ENCODE data around the gene NFATC2. TPM values are rescaled to one million over a fixed set of nuclear protein-coding genes. Genes with fewer than 3 reads are reported as not detected.
A peak's percentile ranks its signal among the peaks of the same experiment; 100 is the strongest.

The NFATC2 gene
- total RNA-seq, 2 experiments from 2014 or later: 35.8 to 36.5 TPM

DNA sequence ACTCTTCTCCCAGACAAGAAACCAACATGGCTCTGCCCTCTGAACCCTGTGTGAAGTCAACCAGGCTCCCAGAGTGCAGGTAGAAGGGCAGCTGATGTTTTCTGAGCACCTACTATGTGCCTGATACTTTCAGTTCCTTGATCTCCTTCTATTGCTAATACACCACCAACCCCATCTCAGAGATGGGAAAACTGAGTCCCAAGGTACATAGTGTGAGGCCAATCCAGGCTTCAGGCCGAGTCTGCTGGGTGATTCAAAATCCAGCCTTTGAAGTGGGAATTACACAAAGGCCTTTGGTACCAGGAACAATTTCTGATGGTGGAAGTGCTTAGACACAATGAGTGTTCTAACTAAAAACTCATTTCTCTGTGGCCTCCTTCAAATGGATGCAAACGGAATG is 96.3 kb downstream of the NFATC2 start:
- no peak overlapping the region for H3K4me3 Mint-ChIP-seq
- H3K27ac Mint-ChIP-seq: no peak overlapping the region
- ChIA-PET CTCF (no interaction called here), POLR2A (no interaction called here)
- intact Hi-C loops (cut with micrococcal nuclease): no loop called here
- no peak for DNase-seq
- H3K36me3 Mint-ChIP-seq: peaks cover 48% of the 10 kb centered on the region
- H3K27me3 Mint-ChIP-seq: no peaks in the 10 kb centered on the region
- H3K9me3 Mint-ChIP-seq: no peaks in the 10 kb centered on the region
- H3K4me1 Mint-ChIP-seq (ENCODE audit: low read depth): peaks cover 48% of the 10 kb centered on the region

DNA sequence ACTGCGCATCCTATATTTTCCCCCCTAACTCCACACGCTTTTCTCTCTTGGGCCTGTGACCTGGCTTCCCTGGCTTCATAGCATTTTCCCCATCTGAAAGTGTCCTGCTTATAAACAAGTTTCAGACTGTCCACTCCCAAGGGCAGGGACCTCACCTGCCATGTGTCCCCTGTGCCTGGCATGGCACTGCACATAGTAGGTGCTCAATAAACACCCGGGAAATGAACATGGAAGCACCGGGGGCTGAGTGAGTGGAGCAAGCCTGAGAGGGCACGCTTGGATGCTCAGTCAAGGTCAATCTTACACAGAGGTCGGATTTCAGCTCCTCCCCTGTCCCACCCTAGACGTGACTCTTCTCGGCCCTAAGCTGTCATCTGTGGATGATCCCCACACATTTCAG is 96.9 kb downstream of the NFATC2 start:
- H3K36me3 Mint-ChIP-seq: peaks cover 52% of the 10 kb centered on the region
- POLR2A ChIA-PET: no interaction called here
- intact Hi-C loops (cut with micrococcal nuclease): no loop called here
- H3K27ac Mint-ChIP-seq: no peak overlapping the region
- H3K27me3 Mint-ChIP-seq: no peaks in the 10 kb centered on the region
- H3K4me1 Mint-ChIP-seq (ENCODE audit: low read depth): peaks cover 54% of the 10 kb centered on the region
- DNase-seq: no peak
- no peaks in the 10 kb centered on the region for H3K9me3 Mint-ChIP-seq
- H3K4me3 Mint-ChIP-seq: no peak overlapping the region
- CTCF ChIA-PET: no interaction called here

DNA sequence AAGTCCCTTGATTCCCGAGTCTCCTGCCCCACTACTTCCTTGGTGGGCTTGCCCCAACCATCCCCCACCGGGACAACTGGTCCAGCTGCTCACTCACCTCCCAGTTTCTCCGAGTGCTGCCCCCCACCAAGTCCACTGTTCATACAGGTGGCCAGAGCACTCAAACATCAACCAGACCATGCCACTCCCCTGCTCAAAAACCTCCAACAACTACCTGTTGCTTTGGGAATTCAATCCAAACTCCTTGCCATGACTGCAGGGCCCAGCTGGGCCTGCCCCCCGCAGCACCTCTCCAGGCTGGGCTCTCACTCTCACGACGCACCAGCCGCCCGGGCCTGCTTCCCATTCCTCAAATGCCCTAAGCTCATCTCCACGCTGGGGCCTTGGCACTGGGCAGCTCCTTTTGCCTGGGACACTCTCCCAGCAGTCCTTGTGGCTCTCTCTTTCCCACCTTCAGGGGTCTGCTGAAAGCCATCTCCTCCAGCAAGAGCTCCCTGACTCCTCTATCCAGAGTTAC is 97.5 kb downstream of the NFATC2 start:
- Mint-ChIP-seq H3K36me3 (peaks cover 50% of the 10 kb centered on the region), H3K27me3 (no peaks in the 10 kb centered on the region), H3K9me3 (no peaks in the 10 kb centered on the region), H3K4me1 (ENCODE audit: low read depth) (peaks cover 57% of the 10 kb centered on the region), H3K4me3 (no peak overlapping the region), H3K27ac (no peak overlapping the region)
- DNase-seq: no peak
- ChIA-PET POLR2A (no interaction called here), CTCF (no interaction called here)
- intact Hi-C loops (cut with micrococcal nuclease): no loop called here

DNA sequence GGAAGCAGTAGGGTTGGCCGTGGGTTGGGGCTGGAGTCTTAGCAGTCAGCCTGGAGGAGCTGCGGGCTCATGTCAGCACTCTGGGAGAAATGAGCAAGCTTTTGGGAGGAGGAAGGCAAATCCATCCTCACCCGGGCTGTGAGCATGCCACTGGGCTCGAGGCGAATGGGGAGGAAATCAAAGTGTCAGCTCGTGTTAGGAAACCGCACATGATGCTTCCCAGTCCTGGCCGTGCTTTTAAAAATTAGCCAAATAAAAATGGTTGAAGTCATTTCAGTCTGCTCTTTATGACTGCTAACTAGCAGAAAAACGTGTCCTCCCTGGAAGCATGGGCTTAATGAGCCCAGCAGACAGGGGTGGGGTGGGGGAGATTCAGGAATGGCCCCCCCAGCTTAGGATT is 98.1 kb downstream of the NFATC2 start:
- Mint-ChIP-seq H3K27ac (no peak overlapping the region), H3K4me3 (no peak overlapping the region), H3K9me3 (no peaks in the 10 kb centered on the region), H3K4me1 (ENCODE audit: low read depth) (peaks cover 61% of the 10 kb centered on the region), H3K36me3 (peaks cover 53% of the 10 kb centered on the region), H3K27me3 (no peaks in the 10 kb centered on the region)
- intact Hi-C loops (cut with micrococcal nuclease): no loop called here
- POLR2A ChIA-PET: no interaction called here
- no peak for DNase-seq
- CTCF ChIA-PET: no interaction called here

DNA sequence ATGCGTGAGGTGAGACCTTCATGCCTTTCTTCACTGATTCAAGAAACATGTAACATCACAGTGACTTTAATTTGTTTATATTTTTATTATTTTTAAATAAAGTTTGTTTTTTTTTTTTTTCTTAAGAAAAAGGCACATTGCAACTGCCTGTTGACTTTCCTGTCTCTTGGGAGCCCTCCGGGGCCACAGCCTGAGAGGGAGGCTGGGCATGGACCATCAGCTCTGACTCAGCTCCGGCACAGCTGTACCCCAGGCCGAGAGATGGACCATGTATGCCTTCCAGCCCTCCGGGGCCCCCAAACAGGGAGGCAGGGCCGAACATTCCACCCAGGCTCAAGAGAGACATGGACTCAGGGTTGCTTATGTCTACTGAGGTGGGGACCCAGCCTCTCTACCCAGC is 99.9 kb downstream of the NFATC2 start:
- H3K27ac Mint-ChIP-seq: no peak overlapping the region
- H3K27me3 Mint-ChIP-seq: no peaks in the 10 kb centered on the region
- ChIA-PET POLR2A (no interaction called here), CTCF (interaction anchor here (0.6 to 1.9 kb wide), 4 partner anchors 57 to 181 kb away, joined by 3 to 6 read pairs (median 6); no protein-coding TSS in a partner anchor)
- intact Hi-C loops (cut with micrococcal nuclease): no loop called here
- H3K9me3 Mint-ChIP-seq: no peaks in the 10 kb centered on the region
- no peak overlapping the region for H3K4me3 Mint-ChIP-seq
- H3K4me1 Mint-ChIP-seq (ENCODE audit: low read depth): peaks cover 73% of the 10 kb centered on the region
- peaks cover 56% of the 10 kb centered on the region for H3K36me3 Mint-ChIP-seq
- no peak for DNase-seq

DNA sequence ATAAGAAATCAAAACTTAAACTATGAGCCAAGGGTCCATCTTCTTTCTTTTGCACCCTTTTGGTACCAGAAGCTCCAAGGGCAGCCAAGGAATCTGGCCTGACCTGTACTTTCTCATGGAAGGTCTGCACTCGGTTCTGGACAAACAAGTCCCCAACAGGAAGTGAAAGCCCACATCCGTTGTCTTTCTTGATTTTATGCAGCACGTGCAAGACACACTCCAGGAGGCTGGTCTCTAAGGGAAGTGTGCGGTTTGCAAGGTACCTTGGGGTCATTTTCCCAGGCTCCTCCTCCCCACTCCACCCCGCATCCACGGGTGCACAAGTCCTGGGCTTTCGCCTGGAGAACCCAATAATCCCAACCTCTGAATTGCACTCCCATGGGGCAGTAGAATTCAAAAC is 101.9 kb downstream of the NFATC2 start:
- no peaks in the 10 kb centered on the region for H3K27me3 Mint-ChIP-seq
- peaks cover 56% of the 10 kb centered on the region for H3K36me3 Mint-ChIP-seq
- CTCF ChIA-PET: interaction anchor here (1.0 kb wide), 1 partner anchor 122 kb away, joined by 3 read pairs; no protein-coding TSS in a partner anchor

DNA sequence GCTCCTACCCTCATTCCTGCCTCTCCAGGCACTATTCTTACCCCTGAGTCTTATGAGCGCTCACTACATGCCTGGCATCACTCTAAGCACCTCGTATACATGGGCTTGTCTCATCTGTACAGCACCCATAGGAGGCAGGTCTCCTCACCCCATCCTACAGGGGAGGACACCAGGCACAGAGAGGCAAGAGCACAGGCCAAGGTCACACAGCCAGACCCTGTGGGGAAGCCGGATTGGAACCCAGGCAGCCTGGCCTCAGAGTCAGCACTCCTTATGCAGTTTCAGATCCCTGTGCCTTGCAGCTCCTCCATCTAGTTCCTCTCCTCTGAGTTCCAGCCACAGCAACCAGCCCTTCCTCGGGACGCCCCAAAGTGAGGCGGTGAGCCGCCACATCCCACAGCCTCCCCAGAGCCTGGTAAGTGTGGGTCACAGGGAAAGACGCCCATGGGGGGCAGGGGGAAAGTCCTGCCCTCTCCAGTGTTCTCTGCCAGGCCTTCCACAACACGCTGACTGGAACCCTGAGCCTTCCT is 103.3 kb downstream of the NFATC2 start:
- POLR2A ChIA-PET: no interaction called here
- Mint-ChIP-seq H3K9me3 (no peaks in the 10 kb centered on the region), H3K4me3 (no peak overlapping the region), H3K4me1 (ENCODE audit: low read depth) (peaks cover 65% of the 10 kb centered on the region), H3K27ac (peak overlapping the region; percentile 10), H3K36me3 (peaks cover 62% of the 10 kb centered on the region), H3K27me3 (no peaks in the 10 kb centered on the region)
- DNase-seq: no peak
- CTCF ChIA-PET: no interaction called here
- intact Hi-C loops (cut with micrococcal nuclease): no loop called here

More for the DNA sequence above, 101.9 kb downstream of the NFATC2 start:
- Mint-ChIP-seq H3K4me3 (no peak overlapping the region), H3K9me3 (no peaks in the 10 kb centered on the region), H3K4me1 (ENCODE audit: low read depth) (peaks cover 69% of the 10 kb centered on the region), H3K27ac (peak overlapping the region; percentile 56)
- DNase-seq: no peak
- intact Hi-C loops (cut with micrococcal nuclease): no loop called here
- POLR2A ChIA-PET: no interaction called here

DNA sequence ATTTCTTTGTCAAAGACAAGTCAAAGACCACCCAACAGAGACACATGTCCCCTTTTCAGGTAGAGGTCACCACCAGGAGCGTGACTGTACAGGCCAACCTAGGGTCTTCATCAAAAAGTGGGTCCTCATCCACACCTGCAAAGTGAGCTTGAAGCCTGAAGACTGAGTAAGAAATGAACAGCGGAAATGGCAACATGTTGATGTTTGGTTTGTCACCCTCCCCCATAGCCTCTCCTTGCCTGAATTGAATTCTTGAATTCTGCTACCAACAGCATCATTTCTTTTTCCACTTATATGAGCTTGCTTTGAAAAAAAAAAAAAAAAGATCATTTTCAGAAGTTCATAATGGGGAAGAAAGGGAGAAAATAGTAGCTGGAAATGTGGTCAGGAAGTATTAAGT is 104.4 kb downstream of the NFATC2 start:
- Mint-ChIP-seq H3K4me1 (ENCODE audit: low read depth) (peaks cover 63% of the 10 kb centered on the region), H3K9me3 (no peaks in the 10 kb centered on the region), H3K36me3 (peaks cover 58% of the 10 kb centered on the region), H3K27me3 (no peaks in the 10 kb centered on the region), H3K27ac (peak overlapping the region; percentile 47), H3K4me3 (no peak overlapping the region)
- intact Hi-C loops (cut with micrococcal nuclease): no loop called here
- POLR2A ChIA-PET: no interaction called here
- CTCF ChIA-PET: no interaction called here
- DNase-seq: no peak

DNA sequence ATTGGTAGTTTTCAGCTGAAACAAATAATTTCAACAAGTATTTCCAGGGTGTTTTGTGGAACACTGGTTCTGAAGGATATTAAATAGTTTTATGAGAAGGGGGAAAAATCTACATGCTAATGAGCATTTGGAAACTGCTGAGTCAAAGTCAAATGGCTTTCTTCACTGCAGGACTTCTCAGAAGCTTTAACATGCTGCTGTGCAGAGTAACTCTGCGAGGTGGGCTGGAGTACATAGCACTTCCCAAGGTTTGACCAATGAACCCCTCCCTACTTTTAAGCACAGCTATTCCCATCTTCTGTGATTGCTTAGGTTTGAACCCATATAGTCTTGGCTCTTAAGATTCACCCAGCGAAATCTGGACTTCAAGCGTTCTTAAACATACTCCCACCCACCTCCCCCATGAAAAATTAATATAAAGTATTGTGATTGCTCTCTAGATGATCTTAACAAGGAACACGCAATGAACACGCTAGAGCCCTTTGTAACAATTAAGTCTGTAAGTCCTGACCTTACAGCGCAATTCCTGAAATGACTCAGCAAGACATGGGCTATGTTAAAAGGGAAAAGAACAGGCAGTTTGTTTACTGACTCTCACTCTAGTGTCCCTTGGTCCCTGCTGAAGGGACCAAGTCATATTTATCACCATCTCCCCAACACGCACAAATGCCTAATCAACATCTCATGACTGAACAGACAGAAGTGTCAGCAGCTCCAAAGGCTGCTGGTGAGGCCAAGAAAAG is 105.2 kb downstream of the NFATC2 start:
- H3K4me1 Mint-ChIP-seq (ENCODE audit: low read depth): peaks cover 69% of the 10 kb centered on the region
- no peaks in the 10 kb centered on the region for H3K9me3 Mint-ChIP-seq
- peaks cover 65% of the 10 kb centered on the region for H3K36me3 Mint-ChIP-seq
- no peaks in the 10 kb centered on the region for H3K27me3 Mint-ChIP-seq
- H3K27ac Mint-ChIP-seq: peak overlapping the region; percentile 47
- H3K4me3 Mint-ChIP-seq: no peak overlapping the region
- intact Hi-C loops (cut with micrococcal nuclease): no loop called here
- ChIA-PET POLR2A (no interaction called here), CTCF (interaction anchor here (0.9 kb wide), 1 partner anchor 53 kb away, joined by 4 read pairs; no protein-coding TSS in a partner anchor)
- DNase-seq: no peak

DNA sequence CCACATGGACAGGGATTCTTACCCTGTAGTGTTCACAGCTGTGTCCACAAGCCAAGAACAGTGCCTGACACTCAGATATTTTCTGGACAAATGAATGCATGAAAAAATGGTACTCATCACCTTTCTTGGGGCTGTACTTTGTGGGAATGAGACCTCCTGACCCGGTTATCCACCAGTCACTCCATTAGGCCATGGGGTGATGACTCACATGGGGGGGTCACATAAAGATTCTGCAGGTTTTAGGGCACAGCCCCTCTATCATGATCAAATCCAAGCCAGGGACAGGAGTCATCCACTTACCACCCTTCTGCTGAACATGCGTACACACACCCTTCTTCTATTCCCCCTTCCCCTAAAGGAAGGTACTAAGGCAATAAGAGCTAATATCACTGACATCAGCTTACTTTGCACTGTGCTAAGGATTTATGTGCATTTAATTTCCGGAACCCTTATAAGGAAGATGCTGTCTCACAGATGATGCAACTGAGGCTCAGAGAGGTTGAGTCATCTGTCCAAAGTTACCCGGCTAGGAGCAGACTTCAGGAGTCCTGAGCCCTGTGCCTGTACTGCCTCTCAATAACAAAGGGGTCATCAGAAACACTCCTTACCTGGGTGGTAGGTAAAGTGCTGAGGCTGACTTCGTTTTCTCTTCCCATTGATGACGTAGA is 107.8 kb downstream of the NFATC2 start:
- Mint-ChIP-seq H3K36me3 (peaks cover 71% of the 10 kb centered on the region), H3K4me1 (ENCODE audit: low read depth) (peaks cover 73% of the 10 kb centered on the region), H3K4me3 (no peak overlapping the region), H3K27ac (no peak overlapping the region), H3K9me3 (no peaks in the 10 kb centered on the region), H3K27me3 (no peaks in the 10 kb centered on the region)
- ChIA-PET POLR2A (interaction anchor here (0.5 to 0.7 kb wide), 2 partner anchors 26 to 106 kb away, joined by 3 read pairs; no protein-coding TSS in a partner anchor), CTCF (no interaction called here)
- no peak for DNase-seq
- intact Hi-C loops (cut with micrococcal nuclease): no loop called here

DNA sequence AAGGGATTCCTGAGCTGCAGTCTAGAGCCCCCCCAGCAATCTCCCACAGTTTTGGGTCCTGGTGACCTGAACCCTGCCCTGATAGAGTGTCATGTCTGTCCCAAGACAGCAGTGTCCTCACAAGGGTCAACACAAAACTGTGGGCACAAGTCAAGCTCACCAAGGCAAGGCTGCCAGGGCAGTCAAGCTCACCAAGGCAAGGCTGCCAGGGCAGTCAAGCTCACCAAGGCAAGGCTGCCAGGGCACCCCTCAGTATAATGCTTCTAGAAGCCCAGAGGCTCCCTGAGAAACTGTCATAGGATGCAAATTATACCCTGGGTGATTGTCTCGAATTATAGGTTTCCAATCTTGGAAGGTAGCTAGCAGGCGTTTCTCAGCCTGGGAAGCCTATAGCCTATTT is 108.5 kb downstream of the NFATC2 start:
- no peak overlapping the region for H3K4me3 Mint-ChIP-seq
- no peaks in the 10 kb centered on the region for H3K27me3 Mint-ChIP-seq
- H3K9me3 Mint-ChIP-seq: no peaks in the 10 kb centered on the region
- no peak for DNase-seq
- intact Hi-C loops (cut with micrococcal nuclease): no loop called here
- peaks cover 73% of the 10 kb centered on the region for H3K4me1 Mint-ChIP-seq (ENCODE audit: low read depth)
- peaks cover 69% of the 10 kb centered on the region for H3K36me3 Mint-ChIP-seq
- H3K27ac Mint-ChIP-seq: no peak overlapping the region
- ChIA-PET POLR2A (interaction anchor here (0.7 kb wide), 1 partner anchor 27 kb away, joined by 3 read pairs; no protein-coding TSS in a partner anchor), CTCF (no interaction called here)

DNA sequence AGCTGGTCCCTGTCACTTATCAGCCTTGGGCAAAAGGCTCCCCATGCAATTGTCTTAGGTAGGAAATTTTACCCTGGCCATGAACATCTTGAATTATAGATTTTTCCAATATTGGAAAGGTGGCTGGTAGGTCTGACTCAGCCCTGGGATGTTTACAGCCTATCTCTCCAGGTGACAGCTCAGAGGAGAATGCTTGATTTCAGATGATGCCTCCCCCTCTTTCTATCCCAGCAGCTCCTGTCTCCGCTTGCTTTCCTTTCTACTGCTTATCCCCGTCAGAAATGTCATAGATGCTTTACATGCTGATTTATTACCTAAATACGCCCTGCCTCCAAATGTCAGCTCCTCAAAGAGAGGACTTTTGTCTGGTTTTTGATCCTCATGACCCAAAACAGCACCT is 109.6 kb downstream of the NFATC2 start:
- Mint-ChIP-seq H3K4me3 (no peak overlapping the region), H3K4me1 (ENCODE audit: low read depth) (peaks cover 72% of the 10 kb centered on the region), H3K9me3 (no peaks in the 10 kb centered on the region), H3K36me3 (peaks cover 68% of the 10 kb centered on the region), H3K27ac (peak overlapping the region; percentile 6), H3K27me3 (no peaks in the 10 kb centered on the region)
- POLR2A ChIA-PET: interaction anchor here (1.6 kb wide), 1 partner anchor 24 kb away, joined by 4 read pairs; no protein-coding TSS in a partner anchor
- DNase-seq: no peak
- CTCF ChIA-PET: no interaction called here
- intact Hi-C loops (cut with micrococcal nuclease): no loop called here

Data from activated CD4-positive, alpha-beta memory T cell treated with anti-CD3 and anti-CD28 coated beads for 36 hours (primary cell).